Sigmoid colon (tissue), 7 donors: ENCODE results near the gene TBKBP1. TPM values are rescaled to one million over a fixed set of nuclear protein-coding genes. Genes with fewer than 3 reads are reported as not detected.

ENCODE experiments used
- DNase-seq: peaks from one replicate; pipeline ENCODE4 v3.0.0-alpha.2; 2019
- H3K27ac ChIP-seq, 4 donors: fragments of 200-600 bp; sonication (generic); one replicate each; pipeline ENCODE4 v1.5.1; 2016 to 2019; ENCODE audit warnings: mild to moderate bottlenecking in 1 of 4
- H3K27me3 ChIP-seq, 3 donors: fragments of 200-600 bp; sonication (generic); one replicate each; pipeline ENCODE4 v1.5.1; 2019; ENCODE audit warnings: mild to moderate bottlenecking in 1 of 3
- H3K36me3 ChIP-seq, 4 donors: fragments of 200-600 bp; sonication (generic); one replicate each; pipeline ENCODE4 v1.5.1; 2016 to 2019
- H3K4me1 ChIP-seq, 4 donors: fragments of 200-600 bp; sonication (generic); one replicate each; pipeline ENCODE4 v1.5.1; 2017 to 2019
- H3K4me3 ChIP-seq, 4 donors: fragments of 200-600 bp; sonication (generic); one replicate each; pipeline ENCODE4 v1.5.1; 2017 to 2019; ENCODE audit warnings: mild to moderate bottlenecking in 2 of 4, moderate library complexity in 1 of 4
- H3K9me3 ChIP-seq, 4 donors: fragments of 200-600 bp in 3 of 4; sonication (generic) in 3 of 4; one replicate each; pipeline versions ENCODE4 v1.5.1 to v1.6.1; 2013 to 2019
- CTCF ChIP-seq, 4 experiments: fragments of 450-650 bp in 3 of 4; fragments of 200-600 bp in 1 of 4; IDR thresholded peaks; one replicate each; pipeline ENCODE4 v1.5.1; 2016 to 2019; ENCODE audit warnings: antibody characterized with exemption in 4 of 4, mild to moderate bottlenecking in 3 of 4, moderate library complexity in 2 of 4
- EP300 ChIP-seq, 4 donors: sonication (generic); formaldehyde crosslinking; IDR thresholded peaks; one replicate each; pipeline ENCODE4 v1.6.1; 2017; ENCODE audit warnings: antibody characterized with exemption in 4 of 4
- POLR2A ChIP-seq, 2 donors: fragments of 450-650 bp; IDR thresholded peaks; one replicate each; pipeline ENCODE4 v1.6.1; 2016; ENCODE audit warnings: antibody characterized with exemption in 2 of 2, mild to moderate bottlenecking in 2 of 2, moderate library complexity in 2 of 2
- POLR2AphosphoS5 ChIP-seq, 4 donors: sonication (generic); formaldehyde crosslinking; IDR thresholded peaks; one replicate each; pipeline ENCODE4 v1.6.1; 2017; ENCODE audit warnings: antibody characterized with exemption in 4 of 4
- WGBS, 2 donors: extraction: QIAGEN DNeasy Blood & Tissue Kit; methylation state at CpG; one replicate each; pipeline ENCODE4 v1.1.7; 2013; 5-methylcytosine and 5-hydroxymethylcytosine counted together
- intact Hi-C: fragments of 100-400 bp; cut with DNase I; formaldehyde crosslinking; loops from one replicate; pipeline ENCODE4 v1.15.1; 2023
- polyA plus RNA-seq, 3 donors: library from polyadenylated mRNA; stranded (reverse); fragments of 200-250 nt; gene quantifications; one replicate each; pipeline ENCODE4 v1.2.3, GENCODE V29; 2013
- total RNA-seq, 4 donors: library from RNA; depleted of rRNA; stranded (reverse); fragments of >200 nt; gene quantifications; one replicate each; pipeline ENCODE4 v1.1.0, GENCODE V29; 2016
- donor health status: healthy with polysubstance abuse.
- donor health status: Bipolar disorder and iron deficiency.
- donor health status: healthy.

The TBKBP1 gene
- total and polyA plus RNA-seq, 7 donors = 3.5 to 25.5 (median 7.8) TPM

GRCh38 chr17:47729476-47729875, 35.5 kb downstream of the TBKBP1 start:
- Histone ChIP-seq H3K4me1 (peaks cover 0 to 16% (median 14%) of the 10 kb centered on the region in 4 donors), H3K9me3 (no peaks in the 10 kb centered on the region), H3K27ac (no peak overlapping the region), H3K36me3 (no peaks in the 10 kb centered on the region), H3K27me3 (peaks cover 13 to 57% (median 36%) of the 10 kb centered on the region in 3 donors), H3K4me3 (no peak overlapping the region)
- TF ChIP-seq CTCF (IDR thresholded peaks at IDR 0.05) (no peak), POLR2AphosphoS5 (IDR thresholded peaks at IDR 0.05) (no peak), POLR2A (IDR thresholded peaks at IDR 0.05) (no peak), EP300 (IDR thresholded peaks at IDR 0.05) (no peak)
- 73 to 74% methylated on average over 8 of the region's 8 CpGs for WGBS, 2 donors
- no peak for DNase-seq
- intact Hi-C loops = no loop called here

GRCh38 chr17:47730681-47731080, 36.7 kb downstream of the TBKBP1 start:
- no peak for DNase-seq
- H3K27me3 ChIP-seq = peaks cover 13 to 59% (median 35%) of the 10 kb centered on the region in 3 donors

GRCh38 chr17:47731396-47731795, 37.4 kb downstream of the TBKBP1 start:
- TF ChIP-seq POLR2AphosphoS5 (IDR thresholded peaks at IDR 0.05) (no peak), EP300 (IDR thresholded peaks at IDR 0.05) (no peak), CTCF (IDR thresholded peaks at IDR 0.05) (no peak), POLR2A (IDR thresholded peaks at IDR 0.05) (no peak)

More at GRCh38 chr17:47730681-47731080, 36.7 kb downstream of the TBKBP1 start:
- Histone ChIP-seq H3K27ac (no peak overlapping the region), H3K4me1 (peaks cover 0 to 16% (median 14%) of the 10 kb centered on the region in 4 donors), H3K9me3 (no peaks in the 10 kb centered on the region), H3K4me3 (no peak overlapping the region), H3K36me3 (no peaks in the 10 kb centered on the region)
- intact Hi-C loops = no loop called here
- WGBS, 2 donors = 76 to 87% methylated on average over 4 of the region's 4 CpGs
- no peak for TF ChIP-seq POLR2AphosphoS5 (IDR thresholded peaks at IDR 0.05)
- TF ChIP-seq POLR2A (IDR thresholded peaks at IDR 0.05) = no peak
- no peak for TF ChIP-seq CTCF (IDR thresholded peaks at IDR 0.05)
- no peak for TF ChIP-seq EP300 (IDR thresholded peaks at IDR 0.05)

GRCh38 chr17:47732399-47733046, 38.6 kb downstream of the TBKBP1 start:
- peak; percentile 39 for DNase-seq
- H3K27ac ChIP-seq = no peak overlapping the region
- no peak for TF ChIP-seq POLR2A (IDR thresholded peaks at IDR 0.05)
- no peak for TF ChIP-seq POLR2AphosphoS5 (IDR thresholded peaks at IDR 0.05)
- TF ChIP-seq CTCF (IDR thresholded peaks at IDR 0.05) = no peak
- no peak for TF ChIP-seq EP300 (IDR thresholded peaks at IDR 0.05)
- H3K9me3 ChIP-seq = no peaks in the 10 kb centered on the region
- H3K27me3 ChIP-seq = peaks cover 13 to 57% (median 32%) of the 10 kb centered on the region in 3 donors
- H3K36me3 ChIP-seq = no peaks in the 10 kb centered on the region
- 43 to 50% methylated on average over 12 of the region's 12 CpGs for WGBS, 2 donors
- intact Hi-C loops = no loop called here
- peak overlapping the region in 2 of 4 donors; percentile 46 to 48 for H3K4me3 ChIP-seq
- H3K4me1 ChIP-seq = peaks cover 0 to 16% (median 14%) of the 10 kb centered on the region in 4 donors

More at GRCh38 chr17:47731396-47731795, 37.4 kb downstream of the TBKBP1 start:
- H3K27me3 ChIP-seq = peaks cover 13 to 57% (median 32%) of the 10 kb centered on the region in 3 donors
- no peak for DNase-seq
- whole genome bisulfite sequencing, 2 donors = 81 to 82% methylated on average over 2 of the region's 2 CpGs
- H3K36me3 ChIP-seq = no peaks in the 10 kb centered on the region
- no peak overlapping the region for H3K27ac ChIP-seq
- intact Hi-C loops = no loop called here
- H3K9me3 ChIP-seq = no peaks in the 10 kb centered on the region
- H3K4me3 ChIP-seq = no peak overlapping the region
- H3K4me1 ChIP-seq = peaks cover 0 to 16% (median 14%) of the 10 kb centered on the region in 4 donors
